CD14-positive monocyte (primary cell): ENCODE results near the gene LRRC8E. TPM values are rescaled to one million over a fixed set of nuclear protein-coding genes. Genes with fewer than 3 reads are reported as not detected.

Source experiments
- DNase-seq, 3 donors: peaks; one replicate each; pipeline ENCODE4 v3.0.0-alpha.2; 2011 to 2022
- H2AFZ ChIP-seq: 2 replicates; pipeline ENCODE4 v1.6.0; 2012; ENCODE audit warnings: mild to moderate bottlenecking, low read depth, low read length, inconsistent platforms; ENCODE audit not compliant: insufficient read depth, poor library complexity, severe bottlenecking
- H3K27ac ChIP-seq, 2 donors: 1 replicate in 1 of 2; 2 replicates in 1 of 2; pipeline ENCODE4 v1.5.1; 2012 to 2013; ENCODE audit warnings: low read length in 2 of 2, control low read depth in 1 of 2, inconsistent platforms in 1 of 2, low read depth in 1 of 2, mild to moderate bottlenecking in 1 of 2
- H3K27me3 ChIP-seq, 2 donors: one replicate each; pipeline versions ENCODE4 v1.6.0 to v1.6.1; 2011 to 2013; ENCODE audit warnings: low read length in 2 of 2; ENCODE audit not compliant: control insufficient read depth in 2 of 2, insufficient read depth in 2 of 2
- H3K36me3 ChIP-seq, 2 donors: replicated peaks in 1 of 2; 1 replicate in 1 of 2; 2 replicates in 1 of 2; pipeline versions ENCODE4 v1.5.1 to v1.6.1; 2012 to 2013; ENCODE audit warnings: low read length in 2 of 2, control low read depth in 1 of 2, inconsistent platforms in 1 of 2, mild to moderate bottlenecking in 1 of 2; ENCODE audit not compliant: insufficient read depth in 2 of 2, control insufficient read depth in 1 of 2
- H3K4me1 ChIP-seq, 2 donors: 1 replicate in 1 of 2; 2 replicates in 1 of 2; pipeline versions ENCODE4 v1.5.1 to v1.6.1; 2012 to 2013; ENCODE audit warnings: low read length in 2 of 2, control low read depth in 1 of 2, inconsistent platforms in 1 of 2, mild to moderate bottlenecking in 1 of 2, moderate library complexity in 1 of 2; ENCODE audit not compliant: insufficient read depth in 2 of 2, control insufficient read depth in 1 of 2
- H3K4me2 ChIP-seq: replicated peaks from 2 replicates; pipeline ENCODE3; 2012; ENCODE audit warnings: low read length, moderate library complexity, mild to moderate bottlenecking; ENCODE audit not compliant: poor library complexity, severe bottlenecking; ENCODE audit errors: extremely low read depth
- H3K4me3 ChIP-seq, 3 experiments: fragments of 200-600 bp in 1 of 3; sonication (generic) in 1 of 3; replicated peaks in 1 of 3; 1 replicate in 2 of 3; 2 replicates in 1 of 3; pipeline ENCODE4 v1.5.1; 2011 to 2013; ENCODE audit warnings: low read length in 3 of 3, mild to moderate bottlenecking in 3 of 3, control low read depth in 2 of 3, low read depth in 2 of 3, inconsistent platforms in 1 of 3, moderate library complexity in 1 of 3
- H3K79me2 ChIP-seq: 2 replicates; pipeline ENCODE4 v1.6.0; 2012; ENCODE audit warnings: mild to moderate bottlenecking, control low read depth, inconsistent platforms, low read length, moderate library complexity; ENCODE audit not compliant: insufficient read depth
- H3K9ac ChIP-seq: 2 replicates; pipeline ENCODE4 v1.6.0; 2017; ENCODE audit warnings: low read length, mild to moderate bottlenecking; ENCODE audit not compliant: insufficient read depth, poor library complexity, severe bottlenecking
- H3K9me3 ChIP-seq, 2 donors: replicated peaks in 1 of 2; 1 replicate in 1 of 2; 2 replicates in 1 of 2; pipeline versions ENCODE4 v1.5.1 to v1.6.1; 2012 to 2013; ENCODE audit warnings: low read length in 2 of 2, control low read depth in 1 of 2; ENCODE audit not compliant: control insufficient read depth in 1 of 2, insufficient read depth in 1 of 2
- H4K20me1 ChIP-seq: 2 replicates; pipeline ENCODE4 v1.6.0; 2012; ENCODE audit warnings: mild to moderate bottlenecking, low read length, control low read depth, moderate library complexity; ENCODE audit not compliant: insufficient read depth
- H3K27ac Mint-ChIP-seq, 7 donors: one replicate each; pipeline ENCODE4 v1.8.0; 2020; ENCODE audit warnings: mild to moderate bottlenecking in 7 of 7, mixed read lengths in 7 of 7, moderate library complexity in 6 of 7, inconsistent platforms in 2 of 7
- H3K27me3 Mint-ChIP-seq, 3 donors: one replicate each; pipeline ENCODE4 v1.8.0; 2021 to 2022; ENCODE audit warnings: low read depth in 3 of 3, mild to moderate bottlenecking in 3 of 3, mixed read lengths in 3 of 3, moderate library complexity in 3 of 3, inconsistent platforms in 1 of 3
- H3K36me3 Mint-ChIP-seq, 2 donors: one replicate each; pipeline ENCODE4 v1.8.0; 2020; ENCODE audit warnings: mixed read lengths in 2 of 2, inconsistent platforms in 1 of 2, mild to moderate bottlenecking in 1 of 2
- H3K4me1 Mint-ChIP-seq: one replicate; pipeline ENCODE4 v1.8.0; 2020; ENCODE audit warnings: mild to moderate bottlenecking, mixed read lengths
- H3K4me3 Mint-ChIP-seq, 2 donors: one replicate each; pipeline ENCODE4 v1.8.0; 2020; ENCODE audit warnings: mild to moderate bottlenecking in 2 of 2, mixed read lengths in 2 of 2, moderate library complexity in 1 of 2
- H3K9me3 Mint-ChIP-seq, 7 donors: one replicate each; pipeline ENCODE4 v1.8.0; 2020 to 2022; ENCODE audit warnings: mixed read lengths in 7 of 7, mild to moderate bottlenecking in 6 of 7, moderate library complexity in 6 of 7, inconsistent platforms in 2 of 7
- CTCF ChIP-seq: fragments of 200-600 bp; IDR thresholded peaks from one replicate; pipeline ENCODE4 v1.8.0; 2022; ENCODE audit warnings: antibody characterized with exemption, mild to moderate bottlenecking
- WGBS: methylation state at CpG from one replicate; pipeline ENCODE4 v1.1.5; 2013; ENCODE audit warnings: missing lambda C conversion rate; ENCODE audit not compliant: insufficient coverage; 5-methylcytosine and 5-hydroxymethylcytosine counted together
- intact Hi-C, 2 donors: fragments of 100-400 bp; cut with micrococcal nuclease; formaldehyde crosslinking; loops; one replicate each; pipeline versions ENCODE4 v1.15.0 to v1.15.1; 2023
- polyA plus RNA-seq, 3 donors: library from polyadenylated mRNA; depleted of rRNA in 1 of 3; unstranded in 2 of 3; stranded (reverse) in 1 of 3; fragments of 300-500 nt in 2 of 3; fragments of >200 nt in 1 of 3; fragmentation: Illumina TruSeq in 2 of 3; gene quantifications; 1 replicate in 2 of 3; 2 replicates in 1 of 3; pipeline ENCODE4 v1.2.3, GENCODE V29; 2012 to 2021

The LRRC8E gene
- polyA plus RNA-seq, 3 donors = not detected

DNA sequence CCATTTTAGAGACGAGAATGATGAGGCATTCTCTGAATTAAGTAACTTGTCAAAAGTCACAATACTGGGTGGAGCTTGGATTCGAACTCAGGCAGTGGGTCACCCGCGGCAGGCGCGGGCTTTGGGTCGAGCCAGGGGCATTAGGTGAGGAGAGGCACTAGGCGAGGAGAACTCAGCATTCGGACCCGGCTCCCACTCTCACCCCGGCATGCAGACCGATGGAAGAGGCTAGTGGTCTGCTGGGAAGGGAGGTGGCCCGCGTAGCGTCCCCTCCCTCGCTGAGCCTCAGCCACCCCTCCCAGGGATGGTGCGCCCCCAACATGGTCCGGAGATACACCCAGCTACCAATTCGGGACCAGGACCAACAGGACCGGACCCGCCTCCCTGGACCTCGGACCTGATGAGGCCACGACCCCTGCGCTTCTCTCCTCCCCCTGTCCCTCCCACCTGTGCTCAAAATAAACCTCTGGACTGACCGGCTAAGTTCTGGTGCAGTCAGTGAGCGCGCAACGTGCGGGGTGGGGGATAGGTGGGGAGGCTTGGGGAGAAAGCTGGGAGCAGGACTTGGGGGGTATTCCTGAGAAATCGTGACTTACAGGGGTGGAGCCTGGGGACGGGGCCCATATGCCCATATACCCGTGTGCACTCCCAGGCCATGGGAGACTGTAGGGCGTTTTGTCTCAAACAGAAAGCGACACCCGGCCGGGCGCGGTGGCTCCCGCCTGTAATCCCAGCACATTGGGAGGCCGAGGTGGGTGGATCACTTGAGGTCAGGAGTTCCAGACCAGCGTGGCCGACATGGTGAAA lies 30.5 kb downstream of the LRRC8E start:
- peaks cover 15 to 17% of the 10 kb centered on the region in 2 donors for H3K36me3 Mint-ChIP-seq
- Histone ChIP-seq H3K9ac (no peak overlapping the region), H3K79me2 (no peaks in the 10 kb centered on the region), H2AFZ (no peak overlapping the region), H3K4me3 (no peak overlapping the region), H3K9me3 (peaks cover 0 to 19% of the 10 kb centered on the region in 2 donors), H3K36me3 (peaks cover 12 to 15% of the 10 kb centered on the region in 2 donors), H3K27me3 (peaks cover 26 to 47% of the 10 kb centered on the region in 2 donors), H4K20me1 (peaks cover 10% of the 10 kb centered on the region), H3K4me2 (no peak overlapping the region), H3K4me1 (peaks cover 38 to 62% of the 10 kb centered on the region in 2 donors), H3K27ac (no peak overlapping the region)
- no peak for DNase-seq
- TF ChIP-seq CTCF = no peak
- 22% methylated on average over 22 of the region's 42 CpGs for WGBS
- intact Hi-C loops = loop anchor here in 1 of 2 donors (2.0 kb wide), 1 partner anchor 14 kb away; no protein-coding TSS in a partner anchor
- peak overlapping the region; percentile 80 to 88 for H3K4me3 Mint-ChIP-seq
- H3K27me3 Mint-ChIP-seq = peaks cover 48 to 62% (median 55%) of the 10 kb centered on the region in 3 donors
- H3K4me1 Mint-ChIP-seq = peaks cover 52% of the 10 kb centered on the region
- H3K27ac Mint-ChIP-seq = peak overlapping the region in 3 of 7 donors; percentile 45 to 75 (median 54)
- H3K9me3 Mint-ChIP-seq = peaks cover 0 to 28% (median 15%) of the 10 kb centered on the region in 7 donors

DNA sequence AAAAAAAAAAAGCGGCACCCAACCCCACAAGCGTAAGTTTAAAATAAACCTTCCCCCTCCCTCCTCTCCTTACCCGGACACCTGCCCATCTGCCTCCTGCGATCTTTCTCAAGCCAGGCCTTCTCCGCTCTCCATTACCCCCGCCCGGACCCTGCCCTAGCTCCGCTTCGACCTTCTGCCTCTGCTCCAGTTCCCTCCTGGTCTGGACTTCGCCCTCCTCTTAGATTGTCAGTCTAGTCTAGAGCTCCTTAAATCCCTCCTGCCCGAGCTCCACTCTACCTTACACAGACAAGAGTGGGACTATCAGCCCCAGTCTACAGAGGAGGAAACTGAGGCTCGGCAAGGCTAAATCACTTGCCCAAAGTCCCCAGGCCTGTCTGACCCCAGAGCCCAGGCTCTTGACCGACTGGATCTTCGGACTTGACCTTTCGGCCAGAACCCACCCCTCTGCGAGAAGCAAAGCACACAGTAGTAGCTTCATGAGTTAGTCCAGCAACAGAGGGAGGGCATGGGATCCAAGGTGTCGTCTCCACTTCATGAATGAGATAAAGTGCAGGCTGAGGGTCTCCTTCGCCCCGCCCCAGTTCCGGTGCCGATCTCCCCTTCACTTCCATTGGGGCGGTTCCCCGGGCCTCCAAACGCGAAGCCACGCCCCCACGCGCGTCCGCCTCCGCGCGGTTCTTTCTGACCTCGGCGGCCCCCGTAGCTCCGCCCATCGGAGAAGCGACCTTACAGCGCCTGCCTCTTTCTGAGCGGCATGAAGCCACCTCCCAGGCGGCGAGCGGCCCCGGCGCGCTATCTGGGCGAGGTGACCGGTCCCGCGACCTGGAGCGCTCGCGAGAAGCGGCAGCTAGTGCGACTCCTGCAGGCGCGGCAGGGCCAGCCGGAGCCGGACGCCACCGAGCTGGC lies 31.6 kb downstream of the LRRC8E start, which contains the start of gene SNAPC2:
TSS of gene SNAPC2 (plus strand) at position 729 of the 909 bp plus-strand sequence. CDS start at position 758, 29 bp downstream.
- H2AFZ ChIP-seq = peak within 1 kb of the TSS; percentile 88
- peak; percentile 80 to 94 (median 92) for DNase-seq
- peak within 1 kb of the TSS; percentile 69 for H3K9ac ChIP-seq
- Mint-ChIP-seq H3K27ac (peak within 1 kb of the TSS; percentile 90 to 99 (median 97)), H3K9me3 (peaks cover 0 to 28% (median 15%) of the 10 kb centered on the region in 7 donors), H3K36me3 (peaks cover 15 to 17% of the 10 kb centered on the region in 2 donors), H3K4me1 (peaks cover 52% of the 10 kb centered on the region), H3K27me3 (peaks cover 47 to 64% (median 55%) of the 10 kb centered on the region in 3 donors), H3K4me3 (peak within 1 kb of the TSS; percentile 91 to 99)
- intact Hi-C loops = loop anchor here (1.0 to 10.0 kb wide), 6 partner anchors 15 to 1895 kb away; partner anchors contain the start of genes FBXL12 (in 1 of the 2), MAP2K7 (in 1 of the 2), PRR36 (in 1 of the 2) and TIMM44 (in 1 of the 2)
- peaks cover 4% of the 10 kb centered on the region for H4K20me1 ChIP-seq
- TF ChIP-seq CTCF = no peak
- peak within 1 kb of the TSS; percentile 83 to 88 for H3K27ac ChIP-seq
- H3K9me3 ChIP-seq = peaks cover 0 to 18% of the 10 kb centered on the region in 2 donors
- peaks cover 26 to 41% of the 10 kb centered on the region in 2 donors for H3K27me3 ChIP-seq
- H3K4me2 ChIP-seq = peak within 1 kb of the TSS; percentile 98
- no peaks in the 10 kb centered on the region for H3K79me2 ChIP-seq
- peak within 1 kb of the TSS; percentile 63 to 87 (median 69) for H3K4me3 ChIP-seq
- H3K4me1 ChIP-seq = peaks cover 39 to 65% of the 10 kb centered on the region in 2 donors
- 6% methylated on average over 62 of the region's 62 CpGs for WGBS
- peaks cover 12 to 15% of the 10 kb centered on the region in 2 donors for H3K36me3 ChIP-seq
